Fibroblast of the aortic adventitia (primary cell): ENCODE results near the gene SART3. TPM values are rescaled to one million over a fixed set of nuclear protein-coding genes. Genes with fewer than 3 reads are reported as not detected.

Experiments used
- DNase-seq: peaks from one replicate; pipeline ENCODE4 v3.0.0-alpha.2; 2010; ENCODE audit warnings: low read depth
- H3K4me3 ChIP-seq: 2 replicates; pipeline ENCODE4 v1.5.1; 2011; ENCODE audit warnings: low read depth, mild to moderate bottlenecking, control low read depth, low read length, moderate library complexity
- CTCF ChIP-seq: IDR thresholded peaks from 2 replicates; pipeline ENCODE4 v1.5.1; 2011; ENCODE audit warnings: mild to moderate bottlenecking, low read length, control low read depth, inconsistent platforms; ENCODE audit not compliant: insufficient read depth
- total RNA-seq: library from RNA; depleted of rRNA; stranded (reverse); fragments of >200 nt; gene quantifications from 2 replicates; pipeline ENCODE4 v1.2.3, GENCODE V29; 2012; ENCODE audit warnings: low replicate concordance

The SART3 gene
- total RNA-seq, 1 donor = 46.6 TPM

GRCh38 chr12:108589840-108590229, 28.9 kb upstream of the SART3 start:
- no peak overlapping the region for H3K4me3 ChIP-seq
- DNase-seq = no peak
- TF ChIP-seq CTCF = no peak

- H3K4me3 ChIP-seq = no peak overlapping the region
- peak; percentile 63 for DNase-seq
- no peak for TF ChIP-seq CTCF
These were observed 28.3 kb upstream of the SART3 start for GRCh38 chr12:108589028-108589839.

- no peak overlapping the region for H3K4me3 ChIP-seq
- no peak for TF ChIP-seq CTCF
- no peak for DNase-seq
These were observed 26.9 kb upstream of the SART3 start for GRCh38 chr12:108587826-108588225.

- TF ChIP-seq CTCF = no peak
- no peak for DNase-seq
- no peak overlapping the region for H3K4me3 ChIP-seq
These were observed 25.3 kb upstream of the SART3 start for GRCh38 chr12:108586306-108586705.

GRCh38 chr12:108585864-108586263, 24.9 kb upstream of the SART3 start:
- H3K4me3 ChIP-seq = no peak overlapping the region
- no peak for DNase-seq
- TF ChIP-seq CTCF = no peak

GRCh38 chr12:108584456-108585065, 23.6 kb upstream of the SART3 start:
- H3K4me3 ChIP-seq = no peak overlapping the region
- no peak for DNase-seq
- no peak for TF ChIP-seq CTCF
